PFSK-1 (cell line): ENCODE measurements around the gene CFAP251.

Experiments
- FOXP2 ChIP-seq: optimal IDR thresholded peaks from 2 replicates; pipeline ENCODE3; 2011; ENCODE audit warnings: borderline replicate concordance, control low read depth, inconsistent platforms; ENCODE audit not compliant: insufficient read depth; ENCODE audit errors: extremely low read length, extremely low read depth
- POLR2AphosphoS5 ChIP-seq: IDR thresholded peaks from 2 replicates; pipeline ENCODE4 v1.6.1; 2012; ENCODE audit warnings: low read depth, mild to moderate bottlenecking, control low read depth, low read length, moderate library complexity
- SIN3A ChIP-seq: IDR thresholded peaks from 2 replicates; pipeline ENCODE4 v1.6.1; 2012; ENCODE audit warnings: mild to moderate bottlenecking, low read length, moderate library complexity, borderline replicate concordance; ENCODE audit not compliant: insufficient read depth
- TAF1 ChIP-seq: IDR thresholded peaks from 2 replicates; pipeline ENCODE4 v1.6.1; 2012; ENCODE audit warnings: low read length, control low read depth, borderline replicate concordance; ENCODE audit not compliant: insufficient read depth
- TF ChIP-seq, protein P1 (sequence below), 2 experiments: IDR thresholded peaks; 2 replicates each; pipeline versions ENCODE4 v1.6.1 to v1.8.0; 2011 to 2012; ENCODE audit warnings: low read depth in 2 of 2, low read length in 2 of 2, control low read depth in 1 of 2, inconsistent platforms in 1 of 2, mild to moderate bottlenecking in 1 of 2, moderate library complexity in 1 of 2; ENCODE audit not compliant: insufficient read depth in 1 of 2

GRCh38 chr12:121899590-121899989 is 18.8 kb upstream of the CFAP251 start:
- TF ChIP-seq POLR2AphosphoS5 (no peak), TAF1 (no peak), FOXP2 (no peak), SIN3A (no peak)
- TF ChIP-seq, protein P1, sequence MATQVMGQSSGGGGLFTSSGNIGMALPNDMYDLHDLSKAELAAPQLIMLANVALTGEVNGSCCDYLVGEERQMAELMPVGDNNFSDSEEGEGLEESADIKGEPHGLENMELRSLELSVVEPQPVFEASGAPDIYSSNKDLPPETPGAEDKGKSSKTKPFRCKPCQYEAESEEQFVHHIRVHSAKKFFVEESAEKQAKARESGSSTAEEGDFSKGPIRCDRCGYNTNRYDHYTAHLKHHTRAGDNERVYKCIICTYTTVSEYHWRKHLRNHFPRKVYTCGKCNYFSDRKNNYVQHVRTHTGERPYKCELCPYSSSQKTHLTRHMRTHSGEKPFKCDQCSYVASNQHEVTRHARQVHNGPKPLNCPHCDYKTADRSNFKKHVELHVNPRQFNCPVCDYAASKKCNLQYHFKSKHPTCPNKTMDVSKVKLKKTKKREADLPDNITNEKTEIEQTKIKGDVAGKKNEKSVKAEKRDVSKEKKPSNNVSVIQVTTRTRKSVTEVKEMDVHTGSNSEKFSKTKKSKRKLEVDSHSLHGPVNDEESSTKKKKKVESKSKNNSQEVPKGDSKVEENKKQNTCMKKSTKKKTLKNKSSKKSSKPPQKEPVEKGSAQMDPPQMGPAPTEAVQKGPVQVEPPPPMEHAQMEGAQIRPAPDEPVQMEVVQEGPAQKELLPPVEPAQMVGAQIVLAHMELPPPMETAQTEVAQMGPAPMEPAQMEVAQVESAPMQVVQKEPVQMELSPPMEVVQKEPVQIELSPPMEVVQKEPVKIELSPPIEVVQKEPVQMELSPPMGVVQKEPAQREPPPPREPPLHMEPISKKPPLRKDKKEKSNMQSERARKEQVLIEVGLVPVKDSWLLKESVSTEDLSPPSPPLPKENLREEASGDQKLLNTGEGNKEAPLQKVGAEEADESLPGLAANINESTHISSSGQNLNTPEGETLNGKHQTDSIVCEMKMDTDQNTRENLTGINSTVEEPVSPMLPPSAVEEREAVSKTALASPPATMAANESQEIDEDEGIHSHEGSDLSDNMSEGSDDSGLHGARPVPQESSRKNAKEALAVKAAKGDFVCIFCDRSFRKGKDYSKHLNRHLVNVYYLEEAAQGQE (IDR thresholded peaks at IDR 0.05; ENCODE audit: insufficient read depth in 1 of 2, low read depth in 2 of 2, low read length in 2 of 2): no peak
